Mammary epithelial cell (primary cell): ENCODE measurements around the gene SMAD1.

Experiments used
- CTCF ChIP-seq, 2 donors: IDR thresholded peaks in 1 of 2; conservative IDR thresholded peaks in 1 of 2; 2 replicates each; pipeline ENCODE4 v1.5.1; 2011 to 2012; ENCODE audit warnings: inconsistent platforms in 2 of 2, low read length in 2 of 2, mild to moderate bottlenecking in 2 of 2, control low read depth in 1 of 2, low read depth in 1 of 2; ENCODE audit not compliant: insufficient read depth in 1 of 2; ENCODE audit errors: extremely low read depth in 1 of 2
- EZH2 ChIP-seq: IDR thresholded peaks from 2 replicates; pipeline ENCODE4 v1.6.1; 2012; ENCODE audit warnings: low read length, inconsistent platforms, borderline replicate concordance

GRCh38 chr4:145580906-145581305 lies 99.3 kb downstream of the SMAD1 start:
- TF ChIP-seq CTCF (conservative IDR thresholded peaks at IDR 0.05 in 1 of 2, IDR thresholded peaks at IDR 0.05 in 1 of 2; ENCODE audit: extremely low read depth in 1 of 2, insufficient read depth in 1 of 2, low read depth in 1 of 2, low read length in 2 of 2), result no peak
- TF ChIP-seq EZH2, result no peak
